Stimulated activated memory B cell treated with anti-CD40 and anti-IgM and Interleukin-4, amounts not matched to agents 10 μg/mL and 1 μg/mL and 100 μg/mL, for 72 hours (primary cell): ENCODE data around the gene MTMR1.

Source experiments
- ATAC-seq: fragments of 150-1000 bp; cut with Tn5 transposase; 2 replicates; pipeline ENCODE4 v1.10.0; 2021
- H3K27ac Mint-ChIP-seq: one replicate; pipeline ENCODE4 v1.8.0; 2022; ENCODE audit warnings: mild to moderate bottlenecking, mixed read lengths
- H3K27me3 Mint-ChIP-seq: one replicate; pipeline ENCODE4 v1.8.0; 2022; ENCODE audit warnings: mixed read lengths
- H3K36me3 Mint-ChIP-seq: one replicate; pipeline ENCODE4 v1.8.0; 2022; ENCODE audit warnings: mixed read lengths
- H3K4me1 Mint-ChIP-seq: one replicate; pipeline ENCODE4 v1.8.0; 2022; ENCODE audit warnings: mixed read lengths
- H3K4me3 Mint-ChIP-seq: one replicate; pipeline ENCODE4 v1.8.0; 2022; ENCODE audit warnings: mild to moderate bottlenecking, moderate library complexity, mixed read lengths
- H3K9me3 Mint-ChIP-seq: one replicate; pipeline ENCODE4 v1.8.0; 2022; ENCODE audit warnings: mixed read lengths

The MTMR1 gene

GRCh38 chrX:150719621-150720020, 26.4 kb downstream of the MTMR1 start:
- peaks cover 9% of the 10 kb centered on the region for H3K4me1 Mint-ChIP-seq
- peaks cover 22% of the 10 kb centered on the region for H3K36me3 Mint-ChIP-seq
- H3K9me3 Mint-ChIP-seq, result no peaks in the 10 kb centered on the region
- no peak overlapping the region for H3K27ac Mint-ChIP-seq
- H3K27me3 Mint-ChIP-seq, result no peaks in the 10 kb centered on the region
- ATAC-seq, result no peak
- H3K4me3 Mint-ChIP-seq, result no peak overlapping the region

GRCh38 chrX:150729956-150730355, 36.8 kb downstream of the MTMR1 start:
- Mint-ChIP-seq H3K4me3 (no peak overlapping the region), H3K9me3 (no peaks in the 10 kb centered on the region), H3K27me3 (no peaks in the 10 kb centered on the region), H3K27ac (no peak overlapping the region), H3K36me3 (peaks cover 49% of the 10 kb centered on the region), H3K4me1 (peaks cover 3% of the 10 kb centered on the region)
- ATAC-seq, result no peak

GRCh38 chrX:150730719-150731118, 37.5 kb downstream of the MTMR1 start:
- Mint-ChIP-seq H3K27me3 (no peaks in the 10 kb centered on the region), H3K27ac (no peak overlapping the region), H3K36me3 (peaks cover 55% of the 10 kb centered on the region)

GRCh38 chrX:150731795-150732194, 38.6 kb downstream of the MTMR1 start:
- Mint-ChIP-seq H3K9me3 (no peaks in the 10 kb centered on the region), H3K4me1 (peaks cover 18% of the 10 kb centered on the region), H3K27me3 (no peaks in the 10 kb centered on the region), H3K36me3 (peaks cover 56% of the 10 kb centered on the region), H3K27ac (peak overlapping the region; percentile 24), H3K4me3 (no peak overlapping the region)
- no peak for ATAC-seq

More at GRCh38 chrX:150730719-150731118, 37.5 kb downstream of the MTMR1 start:
- H3K4me1 Mint-ChIP-seq, result peaks cover 11% of the 10 kb centered on the region
- no peak for ATAC-seq
- no peak overlapping the region for H3K4me3 Mint-ChIP-seq
- no peaks in the 10 kb centered on the region for H3K9me3 Mint-ChIP-seq

GRCh38 chrX:150736475-150736874, 43.3 kb downstream of the MTMR1 start:
- ATAC-seq, result peak; percentile 54
- H3K27me3 Mint-ChIP-seq, result no peaks in the 10 kb centered on the region
- peaks cover 67% of the 10 kb centered on the region for H3K36me3 Mint-ChIP-seq
- H3K27ac Mint-ChIP-seq, result peak overlapping the region; percentile 86
- peaks cover 23% of the 10 kb centered on the region for H3K4me1 Mint-ChIP-seq
- H3K9me3 Mint-ChIP-seq, result no peaks in the 10 kb centered on the region
- H3K4me3 Mint-ChIP-seq, result peak overlapping the region; percentile 39

GRCh38 chrX:150752124-150752523, 58.9 kb downstream of the MTMR1 start:
- ATAC-seq, result no peak
- Mint-ChIP-seq H3K36me3 (peaks cover 26% of the 10 kb centered on the region), H3K4me3 (no peak overlapping the region)

GRCh38 chrX:150753357-150753756, 60.2 kb downstream of the MTMR1 start:
- Mint-ChIP-seq H3K4me1 (no peaks in the 10 kb centered on the region), H3K9me3 (no peaks in the 10 kb centered on the region), H3K4me3 (no peak overlapping the region), H3K27me3 (no peaks in the 10 kb centered on the region), H3K27ac (no peak overlapping the region), H3K36me3 (peaks cover 39% of the 10 kb centered on the region)
- ATAC-seq, result no peak

More at GRCh38 chrX:150752124-150752523, 58.9 kb downstream of the MTMR1 start:
- no peaks in the 10 kb centered on the region for H3K27me3 Mint-ChIP-seq
- no peaks in the 10 kb centered on the region for H3K4me1 Mint-ChIP-seq
- no peaks in the 10 kb centered on the region for H3K9me3 Mint-ChIP-seq
- H3K27ac Mint-ChIP-seq, result no peak overlapping the region

- ATAC-seq, result no peak
- Mint-ChIP-seq H3K36me3 (peaks cover 41% of the 10 kb centered on the region), H3K9me3 (no peaks in the 10 kb centered on the region), H3K4me1 (no peaks in the 10 kb centered on the region), H3K4me3 (no peak overlapping the region), H3K27me3 (no peaks in the 10 kb centered on the region), H3K27ac (no peak overlapping the region)
Observed at GRCh38 chrX:150753968-150754367, 60.8 kb downstream of the MTMR1 start.

- H3K9me3 Mint-ChIP-seq, result no peaks in the 10 kb centered on the region
- H3K27ac Mint-ChIP-seq, result peak overlapping the region; percentile 44
- no peaks in the 10 kb centered on the region for H3K4me1 Mint-ChIP-seq
- no peak for ATAC-seq
- peaks cover 24% of the 10 kb centered on the region for H3K36me3 Mint-ChIP-seq
- H3K27me3 Mint-ChIP-seq, result no peaks in the 10 kb centered on the region
- no peak overlapping the region for H3K4me3 Mint-ChIP-seq
Observed at GRCh38 chrX:150757371-150757770, 64.2 kb downstream of the MTMR1 start.

GRCh38 chrX:150759568-150760416, 66.6 kb downstream of the MTMR1 start:
- ATAC-seq, result no peak
- H3K27me3 Mint-ChIP-seq, result no peaks in the 10 kb centered on the region
- no peaks in the 10 kb centered on the region for H3K4me1 Mint-ChIP-seq
- H3K36me3 Mint-ChIP-seq, result peaks cover 26% of the 10 kb centered on the region
- peak overlapping the region; percentile 17 for H3K27ac Mint-ChIP-seq
- H3K4me3 Mint-ChIP-seq, result no peak overlapping the region
- H3K9me3 Mint-ChIP-seq, result no peaks in the 10 kb centered on the region

GRCh38 chrX:150761176-150761818, 68.1 kb downstream of the MTMR1 start:
- H3K27ac Mint-ChIP-seq, result no peak overlapping the region
- no peaks in the 10 kb centered on the region for H3K9me3 Mint-ChIP-seq
- H3K4me3 Mint-ChIP-seq, result no peak overlapping the region
- H3K36me3 Mint-ChIP-seq, result peaks cover 26% of the 10 kb centered on the region
- no peaks in the 10 kb centered on the region for H3K27me3 Mint-ChIP-seq
- ATAC-seq, result no peak
- no peaks in the 10 kb centered on the region for H3K4me1 Mint-ChIP-seq

GRCh38 chrX:150761819-150762216, 68.6 kb downstream of the MTMR1 start:
- Mint-ChIP-seq H3K4me3 (no peak overlapping the region), H3K4me1 (no peaks in the 10 kb centered on the region), H3K27ac (no peak overlapping the region), H3K27me3 (no peaks in the 10 kb centered on the region), H3K36me3 (peaks cover 25% of the 10 kb centered on the region), H3K9me3 (no peaks in the 10 kb centered on the region)
- no peak for ATAC-seq

GRCh38 chrX:150762258-150763165, 69.3 kb downstream of the MTMR1 start:
- Mint-ChIP-seq H3K4me1 (no peaks in the 10 kb centered on the region), H3K36me3 (peaks cover 18% of the 10 kb centered on the region), H3K27ac (no peak overlapping the region), H3K27me3 (no peaks in the 10 kb centered on the region), H3K9me3 (no peaks in the 10 kb centered on the region), H3K4me3 (no peak overlapping the region)
- ATAC-seq, result no peak

GRCh38 chrX:150763303-150763797, 70.2 kb downstream of the MTMR1 start:
- no peak for ATAC-seq
- Mint-ChIP-seq H3K9me3 (no peaks in the 10 kb centered on the region), H3K27me3 (no peaks in the 10 kb centered on the region), H3K36me3 (peaks cover 9% of the 10 kb centered on the region), H3K4me3 (no peak overlapping the region), H3K27ac (peak overlapping the region; percentile 66), H3K4me1 (no peaks in the 10 kb centered on the region)

GRCh38 chrX:150763810-150764209, 70.6 kb downstream of the MTMR1 start:
- Mint-ChIP-seq H3K36me3 (peaks cover 7% of the 10 kb centered on the region), H3K9me3 (no peaks in the 10 kb centered on the region), H3K4me3 (no peak overlapping the region), H3K27me3 (no peaks in the 10 kb centered on the region), H3K4me1 (no peaks in the 10 kb centered on the region), H3K27ac (peak overlapping the region; percentile 66)
- ATAC-seq, result no peak
